ENCODE measurements around the gene ANKRD23. TPM values are rescaled to one million over a fixed set of nuclear protein-coding genes. Genes with fewer than 3 reads are reported as not detected.

The ANKRD23 gene
- total and polyA plus RNA-seq, 2 of the 13 experiments (the other 11 are each of a cell fraction or from before 2014, with no cell fraction given): 1.5 to 1.6 TPM

DNA sequence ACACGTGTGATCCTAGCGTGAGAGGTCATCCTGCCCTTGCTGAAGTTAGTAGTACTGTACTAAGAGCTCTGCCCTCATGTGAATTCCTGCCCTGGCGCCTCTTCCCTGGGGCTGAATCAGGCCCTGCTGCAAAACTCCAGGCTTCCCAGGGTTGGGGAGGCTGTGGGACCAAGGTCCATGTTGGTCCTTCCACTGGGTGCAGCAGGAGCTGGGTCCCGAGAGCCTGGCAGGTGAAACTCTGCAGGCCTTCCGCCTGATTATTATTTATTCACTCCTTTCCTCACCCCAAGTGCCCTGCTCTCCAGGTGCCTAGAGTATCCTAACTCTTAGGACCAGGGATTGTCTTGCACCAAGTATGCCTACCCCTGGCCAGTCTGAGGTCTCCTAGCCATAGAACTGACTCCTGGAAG lies 33.0 kb downstream of the ANKRD23 start (continued):
- TF ChIP-seq TBX3 (IDR thresholded peaks at IDR 0.05; ENCODE audit: borderline replicate concordance): no peak
- no peak for TF ChIP-seq NFRKB (IDR thresholded peaks at IDR 0.05)
- TF ChIP-seq ZNF709 (CRISPR knock-in tag; IDR thresholded peaks at IDR 0.05): no peak
- TF ChIP-seq ZNF253 (CRISPR knock-in tag; IDR thresholded peaks at IDR 0.05; ENCODE audit: borderline replicate concordance): no peak
- no peak for TF ChIP-seq ZNF607 (CRISPR knock-in tag; IDR thresholded peaks at IDR 0.05; ENCODE audit: borderline replicate concordance)
- TF ChIP-seq EHMT2 (IDR thresholded peaks at IDR 0.05; ENCODE audit: borderline replicate concordance, low read depth, low read length): no peak
- no peak for TF ChIP-seq ZNF468 (CRISPR knock-in tag; IDR thresholded peaks at IDR 0.05)
- TF ChIP-seq, protein P1, sequence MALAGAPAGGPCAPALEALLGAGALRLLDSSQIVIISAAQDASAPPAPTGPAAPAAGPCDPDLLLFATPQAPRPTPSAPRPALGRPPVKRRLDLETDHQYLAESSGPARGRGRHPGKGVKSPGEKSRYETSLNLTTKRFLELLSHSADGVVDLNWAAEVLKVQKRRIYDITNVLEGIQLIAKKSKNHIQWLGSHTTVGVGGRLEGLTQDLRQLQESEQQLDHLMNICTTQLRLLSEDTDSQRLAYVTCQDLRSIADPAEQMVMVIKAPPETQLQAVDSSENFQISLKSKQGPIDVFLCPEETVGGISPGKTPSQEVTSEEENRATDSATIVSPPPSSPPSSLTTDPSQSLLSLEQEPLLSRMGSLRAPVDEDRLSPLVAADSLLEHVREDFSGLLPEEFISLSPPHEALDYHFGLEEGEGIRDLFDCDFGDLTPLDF (CRISPR knock-in tag; IDR thresholded peaks at IDR 0.05): no peak
- TF ChIP-seq ZNF768 (CRISPR knock-in tag; IDR thresholded peaks at IDR 0.05): no peak
- no peak for TF ChIP-seq ZNF557 (CRISPR knock-in tag; IDR thresholded peaks at IDR 0.05)
- TF ChIP-seq MLXIP (CRISPR knock-in tag; IDR thresholded peaks at IDR 0.05; ENCODE audit: borderline replicate concordance): no peak
- no peak for TF ChIP-seq KLF9 (CRISPR knock-in tag; IDR thresholded peaks at IDR 0.05; ENCODE audit: low read depth)
- no peak for TF ChIP-seq HOXA9 (CRISPR knock-in tag; IDR thresholded peaks at IDR 0.05; ENCODE audit: borderline replicate concordance)
- no peak; the same call in 1 of the 2 replicates for TF ChIP-seq MIER2 (CRISPR knock-in tag; IDR thresholded peaks at IDR 0.05)
- TF ChIP-seq TRAFD1 (CRISPR knock-in tag; IDR thresholded peaks at IDR 0.05; ENCODE audit: borderline replicate concordance): no peak; the same call in 1 of the 2 replicates
- no peak for TF ChIP-seq ZFP82 (CRISPR knock-in tag; IDR thresholded peaks at IDR 0.05; ENCODE audit: borderline replicate concordance)
- TF ChIP-seq ZNF142 (CRISPR knock-in tag; IDR thresholded peaks at IDR 0.05): no peak
- no peak for TF ChIP-seq SIN3A (IDR thresholded peaks at IDR 0.05; ENCODE audit: borderline replicate concordance, low read depth, low read length)
- TF ChIP-seq ZNF432 (CRISPR knock-in tag; IDR thresholded peaks at IDR 0.05; ENCODE audit: borderline replicate concordance): 0 out of 2 replicates have a peak, but pooled peaks have one; percentile 42

Measured in HepG2 (cell line).